LNCaP clone FGC (cell line): Measurements from ENCODE around the gene SREBF2.

Experiments
- DNase-seq: peaks from one replicate; pipeline ENCODE4 v3.0.0-alpha.2; 2011; ENCODE audit warnings: low read depth
- H3K4me3 ChIP-seq: 2 replicates; pipeline ENCODE4 v1.5.1; 2011; ENCODE audit warnings: mild to moderate bottlenecking, low read depth, low read length, control low read depth
- TF ChIP-seq, protein P1 (sequence below): IDR thresholded peaks from 2 replicates; pipeline ENCODE4 v1.5.1; 2012; ENCODE audit warnings: mild to moderate bottlenecking; ENCODE audit not compliant: control insufficient read depth, insufficient read depth; ENCODE audit errors: extremely low read depth

The SREBF2 gene

DNA sequence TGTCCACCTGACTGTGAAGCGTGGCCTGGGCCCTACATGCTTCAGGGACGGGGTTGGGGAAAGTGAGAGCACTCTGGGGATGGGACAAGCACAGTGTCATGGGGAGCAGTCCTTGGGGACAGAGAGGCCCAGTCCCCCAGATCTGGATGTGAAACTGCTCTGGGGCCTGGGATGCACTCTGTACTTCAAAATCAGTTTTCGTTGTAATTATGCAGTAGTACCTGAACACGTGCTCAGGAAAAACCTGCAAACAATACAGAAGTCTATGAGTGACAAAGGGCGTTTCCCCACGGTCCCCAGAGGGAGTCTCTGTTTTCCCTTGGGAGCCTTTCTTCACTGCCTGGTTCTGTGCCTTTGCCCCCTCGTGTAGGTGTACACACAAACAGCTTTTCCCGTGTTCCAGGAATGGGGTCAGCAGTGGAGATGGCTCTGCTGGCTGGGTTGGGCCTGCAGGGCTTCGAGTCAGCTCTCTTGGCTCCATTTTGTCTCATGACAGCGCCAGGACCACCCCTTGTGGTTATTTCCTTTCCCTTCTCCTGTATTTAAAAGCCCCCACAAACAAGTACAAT, 98.9 kb downstream of the SREBF2 start:
- H3K4me3 ChIP-seq: no peak overlapping the region
- DNase-seq: no peak

GRCh38 chr22:41932353-41932752, 99.4 kb downstream of the SREBF2 start:
- no peak for DNase-seq
- TF ChIP-seq, protein P1, sequence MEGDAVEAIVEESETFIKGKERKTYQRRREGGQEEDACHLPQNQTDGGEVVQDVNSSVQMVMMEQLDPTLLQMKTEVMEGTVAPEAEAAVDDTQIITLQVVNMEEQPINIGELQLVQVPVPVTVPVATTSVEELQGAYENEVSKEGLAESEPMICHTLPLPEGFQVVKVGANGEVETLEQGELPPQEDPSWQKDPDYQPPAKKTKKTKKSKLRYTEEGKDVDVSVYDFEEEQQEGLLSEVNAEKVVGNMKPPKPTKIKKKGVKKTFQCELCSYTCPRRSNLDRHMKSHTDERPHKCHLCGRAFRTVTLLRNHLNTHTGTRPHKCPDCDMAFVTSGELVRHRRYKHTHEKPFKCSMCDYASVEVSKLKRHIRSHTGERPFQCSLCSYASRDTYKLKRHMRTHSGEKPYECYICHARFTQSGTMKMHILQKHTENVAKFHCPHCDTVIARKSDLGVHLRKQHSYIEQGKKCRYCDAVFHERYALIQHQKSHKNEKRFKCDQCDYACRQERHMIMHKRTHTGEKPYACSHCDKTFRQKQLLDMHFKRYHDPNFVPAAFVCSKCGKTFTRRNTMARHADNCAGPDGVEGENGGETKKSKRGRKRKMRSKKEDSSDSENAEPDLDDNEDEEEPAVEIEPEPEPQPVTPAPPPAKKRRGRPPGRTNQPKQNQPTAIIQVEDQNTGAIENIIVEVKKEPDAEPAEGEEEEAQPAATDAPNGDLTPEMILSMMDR: no peak
- no peak overlapping the region for H3K4me3 ChIP-seq

More for the DNA sequence above, 98.9 kb downstream of the SREBF2 start:
- TF ChIP-seq, protein P1: no peak

- H3K4me3 ChIP-seq: no peak overlapping the region
- TF ChIP-seq, protein P1: no peak
- DNase-seq: no peak
Measured at GRCh38 chr22:41933411-41934177, 100.7 kb downstream of the SREBF2 start.

DNA sequence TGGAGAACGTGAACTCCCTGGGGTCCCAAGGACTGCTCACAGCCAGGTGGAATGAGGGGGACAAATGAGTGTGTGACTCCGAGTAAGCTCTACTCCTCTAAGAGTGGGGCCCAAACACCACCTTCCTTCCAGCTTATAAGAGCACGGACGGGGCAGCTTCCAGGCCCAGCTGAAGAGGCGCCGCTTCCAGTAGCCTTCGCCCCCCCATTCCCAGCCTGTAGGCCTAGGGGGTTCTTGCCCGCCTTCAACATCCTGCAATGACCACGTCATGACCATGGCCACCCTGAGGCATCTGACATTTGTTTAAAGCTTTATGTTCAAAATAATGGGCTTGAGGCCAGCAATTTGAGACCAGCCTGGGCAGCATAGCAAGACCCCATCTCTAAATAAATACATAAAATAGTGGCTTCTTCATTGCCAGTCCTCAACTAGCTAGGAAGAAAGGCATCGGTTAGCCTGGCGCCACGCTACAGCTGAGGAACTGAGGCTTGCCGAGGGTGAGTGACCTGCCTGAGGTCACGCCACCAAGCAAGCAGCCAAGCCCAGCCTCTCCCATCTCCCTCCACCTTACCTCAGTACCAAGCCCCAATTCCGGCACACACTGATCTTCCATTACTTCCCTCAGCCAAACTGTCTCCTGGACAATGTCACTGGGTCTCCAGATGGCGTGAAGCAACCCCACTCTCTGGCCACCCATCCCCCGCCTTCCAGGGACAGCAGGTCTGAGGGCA, 101.5 kb downstream of the SREBF2 start:
- no peak for DNase-seq
- TF ChIP-seq, protein P1: no peak
- no peak overlapping the region for H3K4me3 ChIP-seq

- TF ChIP-seq, protein P1: no peak
- no peak for DNase-seq
- no peak overlapping the region for H3K4me3 ChIP-seq
Measured at GRCh38 chr22:41935015-41935351, 102.1 kb downstream of the SREBF2 start.

GRCh38 chr22:41935509-41935908, 102.6 kb downstream of the SREBF2 start:
- DNase-seq: no peak
- no peak overlapping the region for H3K4me3 ChIP-seq
- TF ChIP-seq, protein P1: no peak
